ENCODE measurements around the gene ZNF287. TPM values are rescaled to one million over a fixed set of nuclear protein-coding genes. Genes with fewer than 3 reads are reported as not detected.

Gene ZNF287
- 7.6 TPM for polyA plus RNA-seq (2012; ENCODE audit: insufficient read depth, insufficient read length, low read depth)

- Histone ChIP-seq H3K4me1 (no peaks in the 10 kb centered on the region), H3K4me3 (ENCODE audit: low read depth, low read length) (peak within 1 kb of the TSS; percentile 66), H3K27me3 (no peaks in the 10 kb centered on the region), H3K9me3 (no peaks in the 10 kb centered on the region), H3K36me3 (no peaks in the 10 kb centered on the region)
- DNase-seq = peak; percentile 88
- no peak for TF ChIP-seq CTCF (IDR thresholded peaks at IDR 0.05; ENCODE audit: low read depth, low read length)
These were observed at the start of gene ZNF287 for GRCh38 chr17:16568541-16569357. TSS of gene ZNF287 (minus strand) at chr17:16569204. CDS start at chr17:16567731, 1,473 bp downstream.

GRCh38 chr17:16617481-16618060 lies 48.6 kb upstream of the ZNF287 start:
- Histone ChIP-seq H3K4me3 (ENCODE audit: low read depth, low read length) (no peak overlapping the region), H3K27me3 (no peaks in the 10 kb centered on the region), H3K9me3 (no peaks in the 10 kb centered on the region; the same call in 1 of the 2 replicates), H3K36me3 (no peaks in the 10 kb centered on the region), H3K4me1 (no peaks in the 10 kb centered on the region)
- no peak for DNase-seq
- no peak for TF ChIP-seq CTCF (IDR thresholded peaks at IDR 0.05; ENCODE audit: low read depth, low read length)

- H3K4me3 ChIP-seq (ENCODE audit: low read depth, low read length) = no peak overlapping the region
- DNase-seq = no peak
- no peak for TF ChIP-seq CTCF (IDR thresholded peaks at IDR 0.05; ENCODE audit: low read depth, low read length)
- H3K4me1 ChIP-seq = no peaks in the 10 kb centered on the region
- H3K36me3 ChIP-seq = no peaks in the 10 kb centered on the region
- no peaks in the 10 kb centered on the region for H3K9me3 ChIP-seq
- no peaks in the 10 kb centered on the region for H3K27me3 ChIP-seq
These were observed 30.5 kb upstream of the ZNF287 start for GRCh38 chr17:16599537-16599936.

- Histone ChIP-seq H3K9me3 (no peaks in the 10 kb centered on the region), H3K4me3 (ENCODE audit: low read depth, low read length) (no peak overlapping the region), H3K4me1 (no peaks in the 10 kb centered on the region), H3K27me3 (no peaks in the 10 kb centered on the region), H3K36me3 (no peaks in the 10 kb centered on the region)
- no peak for TF ChIP-seq CTCF (IDR thresholded peaks at IDR 0.05; ENCODE audit: low read depth, low read length)
- DNase-seq = no peak
These were observed 24.5 kb upstream of the ZNF287 start for GRCh38 chr17:16593356-16594102.

GRCh38 chr17:16589097-16589969 lies 20.3 kb upstream of the ZNF287 start:
- Histone ChIP-seq H3K4me3 (ENCODE audit: low read depth, low read length) (peak overlapping the region; percentile 58), H3K36me3 (no peaks in the 10 kb centered on the region), H3K27me3 (no peaks in the 10 kb centered on the region), H3K4me1 (no peaks in the 10 kb centered on the region), H3K9me3 (no peaks in the 10 kb centered on the region)
- peak; percentile 87 for DNase-seq
- TF ChIP-seq CTCF (IDR thresholded peaks at IDR 0.05; ENCODE audit: low read depth, low read length) = peak; percentile 80

Measured in BE2C (cell line).